Left renal cortex interstitium (tissue), 4 donors: Measurements from ENCODE around the gene TBXAS1. TPM values are rescaled to one million over a fixed set of nuclear protein-coding genes. Genes with fewer than 3 reads are reported as not detected.

Experiments
- DNase-seq, 4 donors: peaks; one replicate each; pipeline ENCODE4 v3.0.0-alpha.2; 2013; ENCODE audit warnings: low read depth in 4 of 4, low spot score in 2 of 4, missing footprints in 1 of 4
- polyA plus RNA-seq, 4 donors: library from polyadenylated mRNA; unstranded; fragments of 120-200 nt; gene quantifications; one replicate each; pipeline ENCODE4 v1.2.1, GENCODE V29; 2013; ENCODE audit not compliant: insufficient read length in 4 of 4

Gene TBXAS1
- polyA plus RNA-seq, 4 donors = 21.8 to 34.2 (median 26.3) TPM

DNA sequence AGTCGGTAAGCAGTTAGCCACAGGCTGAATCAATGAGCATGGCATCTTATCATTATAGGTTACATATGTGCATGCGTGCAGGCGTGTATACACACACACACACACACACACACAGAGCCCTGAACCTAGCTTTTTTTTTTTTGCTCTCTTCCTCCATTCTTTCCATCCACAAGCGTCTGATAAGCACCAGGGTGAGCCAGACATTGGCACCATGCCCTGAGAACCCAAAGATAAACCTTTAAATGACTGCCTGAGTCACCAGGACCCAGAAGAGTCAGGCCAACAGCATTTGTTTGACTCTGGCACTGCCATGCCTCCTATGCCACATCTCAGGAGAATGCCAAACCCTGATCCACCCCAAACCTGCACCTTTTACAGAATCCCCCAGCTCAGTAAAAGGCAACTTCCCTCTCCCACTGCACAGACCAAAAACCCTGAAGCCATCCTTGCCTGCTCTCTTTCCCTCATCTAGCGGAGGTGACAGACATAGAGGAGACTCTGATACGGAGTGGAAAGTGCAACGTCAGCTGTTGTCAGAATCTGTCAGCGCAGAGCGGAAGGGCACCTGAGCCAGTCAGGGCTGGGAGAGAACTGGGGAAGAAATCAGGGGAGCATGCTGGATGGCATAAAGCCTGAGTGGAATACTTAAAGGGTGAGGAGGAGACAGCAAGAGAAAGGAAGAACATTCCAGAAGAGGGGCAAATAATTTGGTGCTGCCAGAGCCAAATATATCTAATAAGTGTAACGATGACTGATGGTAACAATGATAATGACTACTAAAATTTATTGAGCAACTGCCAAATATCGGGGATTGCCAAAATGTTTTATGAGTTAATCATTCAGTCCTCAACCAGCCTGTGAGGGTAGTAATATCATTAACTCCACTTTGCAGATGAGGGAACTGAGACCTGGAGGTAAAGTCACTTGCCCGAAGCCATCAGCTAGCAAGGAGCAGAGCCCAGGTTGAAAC is 230.5 kb downstream of the TBXAS1 start:
- DNase-seq = no peak

DNA sequence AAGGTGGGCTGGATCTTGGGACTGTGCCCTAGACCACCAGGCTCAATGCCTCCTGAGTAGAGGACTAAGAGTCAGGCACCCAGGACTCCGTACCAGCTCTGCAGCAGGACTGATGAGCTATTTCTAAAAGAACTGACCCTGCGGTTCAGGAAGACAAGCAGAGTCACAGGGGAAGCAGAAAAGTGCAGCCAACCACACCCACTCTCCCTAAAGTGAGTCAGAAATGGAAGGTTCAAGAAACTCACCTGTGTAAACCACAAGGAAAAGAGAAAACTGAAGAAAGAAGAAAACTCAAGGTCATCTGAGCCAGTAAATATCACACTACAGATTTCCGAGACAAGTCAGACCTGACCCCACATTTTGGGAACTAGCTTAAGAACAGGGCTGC is 231.2 kb downstream of the TBXAS1 start:
- no peak for DNase-seq

DNA sequence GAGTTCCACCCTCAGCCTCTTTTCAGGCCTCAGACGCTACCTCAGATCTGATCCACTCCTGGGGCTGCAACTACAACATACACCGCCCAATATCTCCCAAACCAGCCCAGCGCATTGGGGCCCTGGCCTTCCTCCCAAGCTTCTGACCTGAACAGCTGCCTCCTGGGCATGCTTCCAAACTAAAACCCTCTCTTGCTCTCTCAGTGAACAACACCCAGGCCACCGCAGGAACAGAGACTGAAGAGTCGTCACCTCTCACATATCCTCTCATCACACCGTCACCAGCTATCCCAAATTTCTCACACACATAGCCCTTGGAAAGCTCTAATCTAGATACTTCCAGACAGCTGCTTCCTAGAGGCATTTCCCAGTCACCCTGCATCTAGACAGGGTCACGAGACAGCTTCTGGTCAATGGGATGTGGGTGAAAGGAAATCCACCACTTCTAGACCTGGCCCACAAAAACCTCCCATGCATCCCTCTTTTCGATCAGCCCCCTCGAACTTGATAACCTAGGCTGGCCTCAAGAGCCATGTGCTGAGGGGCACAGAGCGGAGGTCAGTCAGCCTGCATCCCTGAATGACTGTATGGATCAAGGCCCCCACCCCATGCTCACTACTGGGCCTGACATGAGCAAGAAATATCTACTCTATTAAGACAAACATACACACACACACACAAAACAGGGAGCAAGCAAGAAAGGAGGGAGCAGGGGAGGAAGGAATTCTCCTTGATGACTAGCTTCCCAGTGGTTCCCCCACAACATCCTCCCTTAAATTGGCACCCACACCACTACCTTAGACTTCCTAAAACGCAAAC is 231.9 kb downstream of the TBXAS1 start:
- peak in 1 of 4 donors; percentile 10 for DNase-seq

DNA sequence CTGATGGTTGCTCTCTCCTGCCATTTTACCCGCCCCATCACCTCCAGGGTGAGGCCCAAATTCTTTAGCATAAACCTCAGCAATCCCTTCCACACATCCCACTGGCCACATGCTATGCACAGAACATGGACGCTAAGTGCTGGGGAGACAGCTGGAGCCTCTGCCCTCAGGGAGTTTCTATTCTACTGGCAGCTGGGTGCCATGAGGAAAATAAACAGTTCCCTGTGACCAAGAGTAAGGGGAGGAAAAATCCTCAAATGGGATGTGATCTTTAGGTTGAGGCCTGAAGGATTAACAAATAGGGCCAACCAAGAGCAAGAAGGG is 232.5 kb downstream of the TBXAS1 start:
- DNase-seq = no peak

DNA sequence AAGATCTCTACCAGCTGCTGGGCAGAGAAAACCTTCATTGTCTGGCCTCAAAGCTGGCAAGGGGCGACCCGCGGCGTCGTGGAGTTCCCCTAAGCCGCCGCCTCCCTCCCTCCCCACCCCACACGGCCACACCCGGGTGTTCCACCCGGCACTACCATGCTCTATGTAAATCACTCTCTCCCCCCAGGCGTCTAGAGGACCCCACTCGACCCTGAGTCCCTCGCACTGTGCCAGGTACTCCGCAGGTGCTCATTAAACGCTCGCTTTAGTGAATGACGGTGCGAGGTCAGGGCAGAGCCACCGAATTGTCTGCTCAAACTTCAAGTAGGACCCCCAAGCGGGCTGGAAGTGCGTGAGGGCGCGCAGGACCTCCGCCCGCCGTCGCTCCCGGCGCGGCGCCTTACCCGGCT is 233.1 kb downstream of the TBXAS1 start:
- DNase-seq = peak in 1 of 4 donors; percentile 10

DNA sequence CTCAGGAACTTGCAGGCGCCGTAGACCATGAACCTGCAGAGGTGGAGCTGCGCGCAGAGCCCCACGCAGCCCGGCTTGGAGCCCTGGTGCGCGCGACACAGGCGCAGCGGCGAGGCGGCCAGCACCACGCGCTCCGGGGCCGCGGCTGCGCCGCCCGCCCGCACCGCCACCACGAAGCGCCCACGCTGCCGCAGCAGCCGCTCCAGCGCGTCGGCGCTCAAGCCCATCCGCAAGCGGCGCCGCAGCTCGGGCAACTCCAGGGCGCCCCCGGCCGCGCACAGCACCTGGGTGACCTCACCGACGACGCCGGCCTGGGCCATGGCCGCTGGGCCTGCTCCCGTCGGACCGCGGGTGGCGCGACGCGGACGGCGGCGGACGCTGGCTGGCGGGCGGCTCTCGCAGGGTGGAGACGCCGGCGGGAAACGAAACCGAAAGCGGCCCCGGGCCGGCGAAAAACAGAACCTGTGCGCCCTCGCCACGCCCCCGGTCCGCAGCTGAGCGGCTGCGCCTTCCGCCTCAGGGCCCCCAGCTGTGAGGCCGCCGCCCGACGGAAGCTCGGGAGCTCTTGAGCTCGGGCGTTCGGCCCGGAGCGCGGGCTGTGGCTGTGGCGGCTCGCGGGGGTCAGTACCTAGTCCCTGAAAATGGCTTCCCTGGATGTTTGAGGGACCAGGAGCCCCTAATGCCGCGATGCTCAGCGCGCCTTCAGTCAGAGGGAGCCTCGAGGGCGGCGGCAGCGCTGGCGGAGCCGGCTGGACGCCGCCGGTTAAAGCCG is 233.7 kb downstream of the TBXAS1 start, which contains the start of gene PARP12:
Gene PARP12 (minus strand): TSS at position 424 of the 772 bp plus-strand sequence. CDS start 104 bp downstream, at position 320.
- DNase-seq = peak in 3 of 4 donors; percentile 42 to 65 (median 62)

DNA sequence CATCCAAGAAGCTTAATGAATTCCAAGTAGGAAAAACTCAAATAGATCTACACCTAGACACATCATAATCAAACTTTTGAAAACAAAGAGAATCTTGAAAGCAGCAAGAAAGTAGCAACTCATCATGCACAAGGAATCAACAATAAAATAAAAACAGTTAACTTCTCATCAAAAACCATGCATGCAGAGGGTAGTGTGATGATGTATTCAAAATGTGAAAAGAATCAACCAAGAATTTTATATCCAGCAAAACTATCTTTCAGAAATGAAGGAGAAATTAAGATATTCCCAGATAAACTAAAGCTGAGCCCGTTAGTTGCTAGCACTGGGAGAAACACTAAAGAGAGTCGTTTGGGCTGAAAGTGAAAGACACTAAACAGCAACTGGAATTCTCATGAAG is 238.0 kb downstream of the TBXAS1 start:
- no peak for DNase-seq

DNA sequence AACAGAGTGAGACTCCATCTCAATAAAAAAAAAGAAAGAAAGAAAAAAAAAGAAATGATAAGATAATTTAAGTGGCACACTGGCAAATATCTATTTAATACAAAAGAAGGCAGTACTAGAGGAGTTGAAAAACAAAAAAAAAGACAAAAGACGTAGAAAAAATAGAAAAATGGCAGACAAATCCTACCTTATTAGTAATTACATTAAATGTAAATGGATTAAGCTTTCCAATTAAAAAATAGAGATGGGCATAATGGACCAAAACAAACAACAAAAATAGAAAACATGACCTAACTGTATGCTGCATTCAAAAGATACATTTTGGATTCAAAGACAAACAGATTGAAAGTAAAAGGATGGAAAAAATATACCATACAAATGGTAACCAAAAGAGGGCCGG is 239.0 kb downstream of the TBXAS1 start:
- DNase-seq = no peak

DNA sequence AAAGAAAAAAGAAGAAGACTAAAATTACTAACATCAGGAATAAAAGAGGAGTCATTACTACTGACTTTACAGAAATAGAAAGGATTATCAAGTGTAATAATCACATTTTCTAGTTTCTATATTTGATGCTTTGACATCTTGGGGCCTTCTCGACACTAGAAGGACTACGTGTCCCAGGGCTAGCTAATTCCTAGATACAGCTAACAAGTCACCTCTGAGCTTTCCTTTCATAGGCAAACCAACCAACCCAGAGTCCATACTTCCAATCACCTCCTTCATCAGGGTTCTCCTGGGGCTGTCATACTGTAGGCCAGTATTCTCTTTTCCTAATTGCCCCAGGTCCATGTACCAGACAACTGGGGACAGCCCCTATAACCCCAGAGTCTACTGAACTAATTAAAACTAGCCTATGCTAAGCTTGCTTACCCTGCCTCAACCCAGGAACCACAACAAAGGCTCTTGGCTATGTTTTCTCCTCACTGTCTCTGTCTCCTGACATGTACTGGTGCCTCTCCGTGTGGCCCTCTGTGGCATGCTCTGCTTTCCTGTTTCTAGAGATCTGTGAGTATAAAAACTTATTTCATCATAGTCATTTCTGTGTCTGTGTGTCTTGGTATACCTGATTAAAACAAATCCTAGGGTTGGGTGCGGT is 240.4 kb downstream of the TBXAS1 start:
- DNase-seq = no peak

Other genes with a start within 250 kb of the TBXAS1 start
- gene HIPK2, start 51.3 kb upstream of the TBXAS1 start, polyA plus RNA-seq = 100 to 1,000 TPM in 2 of 4 donors, 10 to 100 TPM in 2; 69.7 to 110 (median 89.1) TPM
- gene PARP12, start 233.7 kb downstream of the TBXAS1 start, polyA plus RNA-seq = 10 to 100 TPM; 12.3 to 23.3 (median 17.7) TPM